Sigmoid colon (tissue), 3 donors: ENCODE results near the gene ZNF136.
A peak's percentile ranks its signal among the peaks of the same experiment; 100 is the strongest.

Source experiments
- POLR2A ChIP-seq, 2 donors: fragments of 450-650 bp; IDR thresholded peaks; one replicate each; pipeline ENCODE4 v1.6.1; 2016; ENCODE audit warnings: antibody characterized with exemption in 2 of 2, mild to moderate bottlenecking in 2 of 2, moderate library complexity in 2 of 2
- TF ChIP-seq, protein P1 (sequence below), 4 experiments: fragments of 450-650 bp in 3 of 4; fragments of 200-600 bp in 1 of 4; IDR thresholded peaks; one replicate each; pipeline ENCODE4 v1.5.1; 2016 to 2019; ENCODE audit warnings: antibody characterized with exemption in 4 of 4, mild to moderate bottlenecking in 3 of 4, moderate library complexity in 2 of 4

DNA sequence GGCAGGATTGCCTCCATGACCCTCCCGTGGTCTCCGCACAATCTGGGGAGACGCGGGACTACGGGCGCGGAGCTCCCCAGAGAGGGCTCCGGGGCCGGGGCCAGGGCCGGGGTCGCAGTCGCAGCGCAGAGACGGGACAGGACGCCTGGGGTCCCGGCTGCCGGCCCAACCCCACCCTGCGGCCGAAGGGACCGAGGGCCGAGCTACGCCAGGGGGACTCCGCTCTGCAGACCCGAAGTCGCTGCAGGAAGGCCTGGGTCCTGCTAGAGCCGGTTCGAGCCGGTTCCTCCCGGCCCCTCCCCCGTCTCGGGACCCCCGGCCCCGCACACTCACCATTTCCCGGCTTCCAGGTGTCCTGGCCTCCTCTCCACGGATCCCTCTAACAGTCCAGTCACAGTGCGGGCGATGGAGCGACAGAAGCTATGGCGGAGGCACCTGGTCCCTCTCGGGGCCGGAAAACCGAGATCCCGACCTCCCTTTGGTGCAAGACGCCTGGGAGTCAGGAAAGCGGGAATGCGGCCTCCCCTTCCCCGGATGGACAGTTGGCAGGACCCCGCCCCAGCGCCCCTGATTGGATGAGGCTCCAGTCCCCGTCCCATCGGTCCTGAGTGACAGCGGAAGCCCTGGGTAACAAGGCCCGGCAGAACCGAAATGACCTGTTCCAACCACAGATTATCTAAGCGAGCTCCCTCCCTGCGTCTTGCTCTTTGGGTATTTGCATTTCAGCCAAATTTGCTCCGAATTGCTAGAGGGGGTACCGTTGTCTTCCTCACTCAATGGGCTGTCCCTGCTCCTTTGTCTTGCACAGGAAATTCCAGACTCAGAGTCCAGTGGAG is 6.5 kb upstream of the ZNF136 start, which contains the start of gene ZNF625:
- TF ChIP-seq, protein P1, sequence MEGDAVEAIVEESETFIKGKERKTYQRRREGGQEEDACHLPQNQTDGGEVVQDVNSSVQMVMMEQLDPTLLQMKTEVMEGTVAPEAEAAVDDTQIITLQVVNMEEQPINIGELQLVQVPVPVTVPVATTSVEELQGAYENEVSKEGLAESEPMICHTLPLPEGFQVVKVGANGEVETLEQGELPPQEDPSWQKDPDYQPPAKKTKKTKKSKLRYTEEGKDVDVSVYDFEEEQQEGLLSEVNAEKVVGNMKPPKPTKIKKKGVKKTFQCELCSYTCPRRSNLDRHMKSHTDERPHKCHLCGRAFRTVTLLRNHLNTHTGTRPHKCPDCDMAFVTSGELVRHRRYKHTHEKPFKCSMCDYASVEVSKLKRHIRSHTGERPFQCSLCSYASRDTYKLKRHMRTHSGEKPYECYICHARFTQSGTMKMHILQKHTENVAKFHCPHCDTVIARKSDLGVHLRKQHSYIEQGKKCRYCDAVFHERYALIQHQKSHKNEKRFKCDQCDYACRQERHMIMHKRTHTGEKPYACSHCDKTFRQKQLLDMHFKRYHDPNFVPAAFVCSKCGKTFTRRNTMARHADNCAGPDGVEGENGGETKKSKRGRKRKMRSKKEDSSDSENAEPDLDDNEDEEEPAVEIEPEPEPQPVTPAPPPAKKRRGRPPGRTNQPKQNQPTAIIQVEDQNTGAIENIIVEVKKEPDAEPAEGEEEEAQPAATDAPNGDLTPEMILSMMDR (IDR thresholded peaks at IDR 0.05), result no peak
- peak in 1 of 2 donors; percentile 55 for TF ChIP-seq POLR2A (IDR thresholded peaks at IDR 0.05)
